NCI-H2171 treated with DMSO at 0.1 percent for 48 hours (cell line): ENCODE measurements around the gene FOXP1.

Source experiments
- DNase-seq: peaks from one replicate; lab custom pipeline; 2025; lab: John Stamatoyannopoulos, UW

Gene FOXP1

GRCh38 chr3:71101626-71102025 lies 481.9 kb downstream of the FOXP1 start:
- DNase-seq: no peak

DNA sequence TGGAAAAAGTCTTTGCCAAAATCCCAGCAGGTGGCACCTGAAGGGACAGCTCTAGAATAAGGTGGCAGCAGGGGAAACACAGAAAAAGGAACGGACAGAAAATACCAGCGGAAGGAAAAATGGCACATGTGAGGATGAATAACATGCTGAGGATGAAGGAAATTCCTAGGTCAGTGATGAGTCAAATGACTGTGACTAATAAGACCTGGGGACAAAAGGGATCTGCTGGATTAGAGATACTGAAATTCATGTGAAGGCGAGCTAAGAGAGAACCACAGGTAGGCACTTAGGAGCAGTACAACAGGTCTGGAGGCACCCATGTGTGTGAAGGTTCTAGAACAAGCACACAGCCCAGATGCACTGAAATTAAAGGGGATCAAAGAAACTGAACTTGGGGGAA lies 482.5 kb downstream of the FOXP1 start:
- DNase-seq: no peak

DNA sequence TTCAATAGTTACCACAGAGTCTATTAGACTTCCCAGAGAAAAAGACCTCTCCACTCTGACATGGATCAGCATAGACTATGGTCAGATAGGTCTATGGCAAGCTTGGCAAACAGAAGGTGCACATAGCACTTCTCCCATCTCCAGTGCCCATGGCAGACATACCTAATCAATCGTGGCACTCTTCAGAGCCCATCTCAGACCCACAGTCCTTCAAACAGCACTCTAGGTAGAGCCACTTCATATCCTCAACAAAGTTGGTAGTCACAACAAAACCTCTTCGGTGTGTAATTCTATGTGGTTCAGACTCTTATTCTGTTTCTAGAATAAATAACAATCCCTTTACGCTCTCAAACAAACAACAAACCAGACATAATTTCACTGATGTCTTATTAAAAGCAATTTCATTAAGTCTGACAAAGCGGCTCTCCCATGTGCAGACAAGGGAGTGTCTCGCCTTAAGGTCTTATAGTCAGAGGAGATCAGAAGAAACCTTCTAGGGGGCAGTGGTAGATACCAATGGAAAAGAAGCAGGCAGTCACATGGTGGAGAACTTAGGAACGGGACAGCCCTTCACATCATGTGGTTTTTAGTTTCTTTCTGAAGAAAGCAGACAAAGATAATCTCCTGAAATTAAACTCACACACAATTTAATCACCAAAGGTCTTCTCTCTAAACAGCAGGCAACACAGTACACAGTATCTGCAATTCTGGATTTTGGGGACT lies 483.4 kb downstream of the FOXP1 start:
- no peak for DNase-seq

- no peak for DNase-seq
Observed at GRCh38 chr3:71097557-71097956, 486.0 kb downstream of the FOXP1 start.

DNA sequence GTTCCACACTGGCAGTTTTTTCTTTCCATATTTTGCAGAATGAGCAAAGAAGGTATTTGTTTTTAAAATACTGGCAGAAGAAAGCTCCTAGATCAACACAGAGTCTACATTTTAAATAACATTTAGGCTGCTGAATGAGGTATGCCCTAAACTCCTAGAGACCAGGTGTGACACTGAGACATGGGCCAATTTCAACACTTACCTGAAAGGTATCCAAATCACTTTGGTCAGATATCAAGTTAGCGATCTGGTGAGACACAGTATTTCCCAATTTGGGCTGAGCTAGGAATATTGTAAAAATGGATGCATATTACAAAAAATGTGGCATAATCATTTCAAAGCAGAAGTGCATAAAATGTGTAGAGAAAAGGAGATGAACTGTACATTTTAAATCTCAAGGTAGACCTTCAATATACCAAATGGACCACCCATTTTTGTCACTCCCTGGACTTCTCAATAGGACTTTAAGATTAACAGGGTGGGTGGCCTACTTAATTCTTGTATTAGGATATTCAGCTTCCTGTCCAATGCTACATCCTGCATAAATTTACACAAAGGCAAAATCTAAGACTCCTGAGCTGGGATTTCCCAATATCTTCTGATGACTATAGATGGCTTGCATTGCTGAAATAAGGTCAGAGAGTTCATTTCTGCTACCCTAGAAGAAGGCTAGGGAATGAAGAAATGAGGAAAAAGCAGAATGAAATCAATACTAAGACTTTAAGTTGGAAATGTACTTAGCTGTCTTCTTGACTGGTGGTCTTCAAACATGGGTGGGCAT lies 487.8 kb downstream of the FOXP1 start:
- DNase-seq: no peak

DNA sequence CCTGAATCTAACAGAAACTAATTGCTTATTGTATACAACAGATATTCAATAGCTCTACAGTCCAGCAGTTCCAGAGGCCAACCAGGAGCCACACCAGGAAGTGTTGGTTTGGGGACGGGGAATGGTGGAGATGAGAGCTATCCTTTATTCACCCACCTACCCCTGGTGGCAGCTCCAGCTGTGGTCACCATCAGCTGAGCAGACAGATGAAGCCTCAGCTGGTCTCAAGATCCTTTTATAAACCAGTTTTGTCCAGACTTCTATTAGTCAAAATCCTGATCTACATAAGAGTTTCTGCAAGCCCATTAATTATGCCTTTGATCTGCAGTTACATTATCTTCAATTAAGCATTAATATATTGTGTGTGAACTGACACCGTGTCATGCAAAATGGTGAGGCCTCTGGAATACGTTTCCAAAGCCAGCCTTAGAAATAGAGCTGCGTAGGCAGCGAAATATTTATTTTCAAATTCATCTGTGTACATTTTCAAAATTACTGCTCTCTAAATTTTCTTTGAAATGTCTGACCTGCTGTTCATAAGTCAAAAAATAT lies 488.8 kb downstream of the FOXP1 start:
- no peak for DNase-seq

DNA sequence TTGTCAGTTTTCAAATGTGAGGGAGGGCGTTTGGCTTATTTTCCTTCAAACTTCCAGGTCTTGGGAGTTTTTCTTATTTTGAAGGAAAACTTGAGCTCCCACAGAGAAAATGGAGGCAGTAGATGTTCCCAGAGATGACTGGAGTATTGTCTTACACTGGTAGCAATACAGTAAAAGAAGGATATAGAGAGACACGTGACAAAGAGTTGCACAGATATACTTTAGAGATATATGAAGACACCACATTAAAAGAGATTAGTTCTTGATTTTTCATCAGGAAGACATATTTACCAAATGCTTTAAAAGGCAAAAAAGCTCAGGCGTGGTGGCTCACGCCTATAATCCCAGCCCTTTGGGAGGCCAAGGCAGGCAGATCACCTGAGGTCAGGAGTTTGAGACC lies 490.9 kb downstream of the FOXP1 start:
- no peak for DNase-seq

DNA sequence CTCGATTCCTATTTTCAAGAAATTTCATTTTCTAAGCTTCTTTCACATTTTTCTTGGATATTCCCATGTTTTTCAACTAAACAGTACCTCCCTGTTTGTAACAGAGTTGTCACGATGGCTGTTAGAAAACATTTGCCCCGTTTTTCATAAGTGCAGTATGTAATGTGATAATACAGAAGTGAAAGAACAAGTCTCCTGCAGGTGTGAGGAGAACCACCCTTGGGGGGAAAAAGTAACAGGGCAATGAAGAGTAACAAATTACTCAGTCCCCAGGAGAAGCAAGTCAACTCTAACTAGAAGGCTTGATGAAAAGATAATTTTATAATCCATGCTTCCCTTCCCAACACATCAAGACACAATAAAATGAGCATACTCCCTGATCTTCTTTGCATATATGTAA lies 493.3 kb downstream of the FOXP1 start:
- no peak for DNase-seq

DNA sequence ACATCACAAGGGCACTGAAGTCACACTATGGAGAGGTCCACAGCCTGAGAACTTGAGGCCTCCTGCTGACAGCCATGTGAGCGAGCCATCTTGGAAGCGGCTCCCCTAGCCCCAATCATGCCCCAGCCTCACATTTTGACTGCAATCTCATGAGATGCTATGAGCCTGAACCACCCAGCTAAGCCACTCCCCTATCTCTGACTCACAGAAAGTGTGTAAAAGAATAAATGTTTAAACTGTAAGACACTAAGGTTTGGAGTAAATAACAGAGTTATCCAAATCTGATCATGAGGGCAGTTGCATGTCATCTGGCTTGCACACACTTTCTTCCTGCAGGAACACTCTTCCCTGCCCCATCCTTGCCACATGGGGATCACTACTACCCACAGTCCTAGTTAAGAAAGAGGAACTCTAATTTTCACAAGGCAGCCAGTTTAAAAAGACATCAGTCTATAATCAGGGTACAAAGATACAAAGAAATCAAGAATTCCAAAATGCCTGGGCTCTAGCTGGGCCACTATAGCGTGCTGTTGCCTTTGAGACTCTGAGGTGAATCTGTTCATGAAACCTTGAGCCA lies 494.2 kb downstream of the FOXP1 start:
- no peak for DNase-seq

DNA sequence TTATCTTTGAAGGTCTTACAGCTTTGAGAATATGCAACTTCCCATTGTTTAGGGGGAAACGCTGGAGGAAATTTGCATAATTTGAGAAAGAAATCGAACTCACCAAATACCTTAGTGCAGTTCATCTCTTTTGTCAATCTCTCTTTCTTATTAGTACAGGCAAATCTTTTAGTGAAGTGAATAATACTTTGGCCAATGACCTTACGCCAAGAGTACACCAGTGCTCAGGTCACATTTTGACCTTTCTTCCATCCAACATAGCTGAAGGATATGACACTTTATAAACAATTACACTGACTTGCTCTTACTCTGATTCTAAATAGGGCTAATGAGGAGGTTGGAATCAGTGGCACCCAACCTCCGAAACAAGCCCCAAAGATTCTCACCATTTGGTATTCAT lies 494.8 kb downstream of the FOXP1 start:
- DNase-seq: no peak

DNA sequence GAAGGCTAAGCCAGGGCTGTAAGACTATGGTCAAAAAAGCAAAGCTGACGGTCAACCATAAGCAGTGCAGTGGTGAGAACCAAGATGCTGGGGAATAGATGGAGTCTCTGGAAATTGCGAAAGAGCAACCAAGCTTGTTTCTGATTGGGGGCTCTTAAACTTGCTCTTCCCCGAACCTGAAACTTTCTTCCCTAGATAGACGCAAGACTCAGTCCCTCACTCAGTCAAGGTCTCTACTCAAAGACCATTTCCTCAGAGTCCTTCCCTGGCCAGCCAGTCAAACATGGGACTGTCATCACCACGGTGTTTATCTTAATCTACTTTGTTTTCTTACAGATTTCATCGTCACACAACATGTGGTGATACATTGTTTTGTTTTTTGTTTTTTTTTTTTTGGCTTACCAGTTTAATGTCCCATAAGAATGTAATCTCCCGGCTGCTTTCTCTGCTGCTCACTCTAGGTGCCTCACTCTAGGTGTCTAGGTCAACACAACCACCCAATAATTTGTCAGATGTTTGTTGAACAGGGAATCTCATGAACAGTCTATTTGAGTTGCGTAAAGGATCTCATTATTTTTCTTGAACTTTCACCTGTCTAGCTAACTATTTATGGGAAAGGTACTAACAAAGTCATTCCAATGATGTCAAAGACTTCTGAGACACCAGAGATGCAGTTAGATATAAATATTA lies 495.4 kb downstream of the FOXP1 start:
- DNase-seq: no peak

DNA sequence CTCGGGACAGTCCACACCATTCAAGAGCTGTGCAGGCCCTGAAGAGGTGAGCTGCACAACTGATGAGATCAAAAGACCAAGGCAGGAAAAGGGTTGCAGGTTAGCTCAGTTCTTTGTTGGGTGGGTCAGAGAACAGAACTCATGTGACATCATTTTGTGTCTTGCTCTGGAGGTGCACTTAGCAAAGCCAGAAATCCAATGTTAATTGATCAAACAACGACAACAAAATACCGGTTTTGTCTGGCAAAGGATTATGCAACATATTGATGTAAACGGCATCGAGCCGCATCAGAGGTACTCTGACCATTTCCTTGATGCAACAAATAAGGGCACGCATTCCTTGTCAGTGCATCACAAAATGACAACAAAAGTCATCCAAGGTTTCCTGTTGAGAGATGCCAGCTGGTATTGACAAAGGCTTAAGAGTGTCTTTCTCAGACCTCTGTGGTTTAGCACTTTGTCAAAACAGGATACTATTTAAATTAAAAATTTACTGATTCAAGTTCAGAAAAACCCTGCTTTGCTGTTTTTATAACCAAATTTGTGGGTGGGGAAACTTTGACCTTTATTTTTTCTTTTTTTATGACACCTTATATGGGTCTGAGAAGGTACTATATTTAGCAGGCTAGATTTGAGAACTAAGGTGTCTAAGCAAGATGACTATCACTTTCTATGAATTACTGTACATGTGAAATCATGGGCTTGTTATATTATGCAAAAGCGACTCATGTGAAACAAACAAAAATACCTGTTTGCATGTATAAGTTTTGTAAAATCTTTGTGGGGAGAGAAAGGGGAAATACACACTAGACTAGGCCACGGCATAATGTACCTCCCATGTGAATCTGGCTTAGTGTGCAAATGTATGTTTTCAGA lies 496.1 kb downstream of the FOXP1 start:
- DNase-seq: no peak

DNA sequence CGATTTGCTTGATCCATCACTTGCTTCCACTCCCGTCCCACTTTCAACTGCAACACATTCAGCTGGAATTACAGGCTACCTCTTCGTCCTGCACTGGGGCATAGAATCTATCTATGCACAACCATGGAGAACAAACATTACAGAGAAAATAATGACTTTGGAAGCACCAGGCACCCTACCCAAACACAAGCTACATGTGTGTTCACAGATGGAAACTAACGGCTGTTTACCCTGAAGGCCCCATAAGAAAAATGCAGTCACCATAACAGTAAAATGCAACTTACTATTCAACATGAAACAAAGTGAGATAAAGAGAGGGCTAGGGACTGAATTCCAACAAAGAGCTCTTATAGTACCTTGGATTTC lies 496.8 kb downstream of the FOXP1 start:
- no peak for DNase-seq

- no peak for DNase-seq
Observed at GRCh38 chr3:71083726-71084131, 499.8 kb downstream of the FOXP1 start.

DNA sequence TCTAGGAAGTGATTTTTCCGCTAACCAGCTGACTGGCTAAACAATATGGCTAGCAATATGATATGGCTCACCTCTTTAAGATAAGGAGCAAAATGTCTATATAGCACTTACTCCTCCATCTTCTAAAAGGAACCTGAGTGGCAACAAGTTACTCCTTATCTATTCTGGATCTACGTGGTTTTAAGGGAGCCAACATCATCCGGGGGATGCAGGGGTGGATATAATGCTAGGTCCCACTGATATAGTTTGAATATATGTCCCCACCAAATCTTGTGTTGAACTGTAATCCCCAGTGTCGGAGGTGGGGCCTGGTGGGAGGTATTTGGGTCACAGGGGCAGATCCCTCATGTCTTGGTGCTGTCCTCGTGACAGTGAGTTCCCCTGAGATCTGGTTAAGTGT lies 500.7 kb downstream of the FOXP1 start:
- no peak for DNase-seq

- DNase-seq: no peak
Observed at GRCh38 chr3:71080517-71081083, 502.9 kb downstream of the FOXP1 start.

GRCh38 chr3:71078723-71079525 lies 504.6 kb downstream of the FOXP1 start:
- DNase-seq: no peak

DNA sequence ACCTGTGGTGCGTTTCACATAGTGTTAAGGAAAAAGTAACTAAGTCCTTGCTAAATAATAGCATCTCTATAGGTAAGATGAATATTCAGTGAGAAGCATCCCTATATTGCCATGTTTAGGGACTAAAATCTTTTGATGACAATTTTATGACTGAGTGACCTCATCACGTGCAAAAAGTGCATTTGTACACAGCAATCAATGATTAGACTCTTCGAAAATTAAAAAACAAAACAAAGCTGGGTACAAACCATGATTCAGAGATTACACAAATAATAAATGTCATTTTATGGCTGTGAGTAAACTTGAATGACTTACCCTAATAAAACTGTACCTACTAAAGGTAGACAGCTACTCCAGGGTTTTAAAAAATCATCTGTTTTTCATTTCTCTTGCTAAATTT lies 505.3 kb downstream of the FOXP1 start:
- no peak for DNase-seq

DNA sequence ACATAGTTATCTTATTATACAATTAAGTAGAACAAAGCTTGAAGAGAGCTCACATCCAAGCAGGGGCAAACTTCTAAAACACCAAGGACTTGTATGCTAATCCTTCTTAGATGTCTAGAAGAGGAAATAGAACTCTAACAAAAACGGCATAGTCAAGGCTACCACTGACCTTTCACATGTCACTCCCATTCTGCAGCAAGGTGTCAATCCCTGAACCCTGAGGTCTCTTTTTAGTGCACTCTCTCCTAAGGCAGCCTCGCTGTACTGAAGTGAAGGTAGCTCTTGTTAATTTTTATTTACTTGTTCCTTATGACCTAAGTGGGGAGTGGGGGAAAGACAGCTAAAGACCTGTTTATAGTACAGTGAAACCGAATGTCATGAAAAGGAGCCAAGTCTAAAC lies 506.5 kb downstream of the FOXP1 start:
- DNase-seq: no peak

GRCh38 chr3:71076361-71077002 lies 507.0 kb downstream of the FOXP1 start:
- no peak for DNase-seq
